GM19438 (cell line): ENCODE data around the gene GBP1.
"Not testable (repeated sequence)": the region's sequence is repeated elsewhere in the genome, so short reads cannot be mapped to it uniquely, and the experiment has no call there.

Experiments
- ATAC-seq: cut with Tn5 transposase; IDR thresholded peaks from one replicate; pipeline ENCODE4 v1.9.1; 2021; ENCODE audit warnings: low read depth; ENCODE audit not compliant: unreplicated experiment

GBP1 gene

GRCh38 chr1:89060091-89060490 is 4.9 kb downstream of the GBP1 start:
- ATAC-seq: no peak

GRCh38 chr1:89051955-89052312 is 13.1 kb downstream of the GBP1 start:
- ATAC-seq: no peak

- ATAC-seq: no peak
Observed at GRCh38 chr1:89051300-89051954, 13.6 kb downstream of the GBP1 start.

GRCh38 chr1:89050649-89051033 is 14.4 kb downstream of the GBP1 start:
- ATAC-seq: no peak

GRCh38 chr1:89049901-89050648 is 14.9 kb downstream of the GBP1 start:
- not testable (repeated sequence) for ATAC-seq

GRCh38 chr1:89049187-89049586 is 15.8 kb downstream of the GBP1 start:
- ATAC-seq: not testable (repeated sequence)

GRCh38 chr1:89047734-89048133 is 17.3 kb downstream of the GBP1 start:
- ATAC-seq: no peak

GRCh38 chr1:89046318-89047183 is 18.5 kb downstream of the GBP1 start:
- not testable (repeated sequence) for ATAC-seq

GRCh38 chr1:89044970-89045721 is 19.9 kb downstream of the GBP1 start:
- no peak for ATAC-seq

- ATAC-seq: no peak
Observed at GRCh38 chr1:89043940-89044339, 21.1 kb downstream of the GBP1 start.

GRCh38 chr1:89042491-89042890 is 22.5 kb downstream of the GBP1 start:
- ATAC-seq: no peak

GRCh38 chr1:89041721-89042120 is 23.3 kb downstream of the GBP1 start:
- ATAC-seq: no peak

- peak; percentile 86 for ATAC-seq
Observed at GRCh38 chr1:89041119-89041641, 23.8 kb downstream of the GBP1 start.

GRCh38 chr1:89040315-89040626 is 24.7 kb downstream of the GBP1 start:
- no peak for ATAC-seq

- no peak for ATAC-seq
Observed at GRCh38 chr1:89037186-89037585, 27.8 kb downstream of the GBP1 start.

- no peak for ATAC-seq
Observed at GRCh38 chr1:89035080-89035479, 29.9 kb downstream of the GBP1 start.

- ATAC-seq: not testable (repeated sequence)
Observed at GRCh38 chr1:89034004-89034403, 31.0 kb downstream of the GBP1 start.

- not testable (repeated sequence) for ATAC-seq
Observed at GRCh38 chr1:89029051-89029450, 36.0 kb downstream of the GBP1 start.

GRCh38 chr1:89025928-89026327 is 39.1 kb downstream of the GBP1 start:
- no peak for ATAC-seq

- ATAC-seq: no peak
Observed at GRCh38 chr1:89023026-89023425, 42.0 kb downstream of the GBP1 start.
